Measurements from ENCODE around the gene KRTAP10-5.
"Not testable (repeated sequence)": the region's sequence is repeated elsewhere in the genome, so short reads cannot be mapped to it uniquely, and the experiment has no call there.

DNA sequence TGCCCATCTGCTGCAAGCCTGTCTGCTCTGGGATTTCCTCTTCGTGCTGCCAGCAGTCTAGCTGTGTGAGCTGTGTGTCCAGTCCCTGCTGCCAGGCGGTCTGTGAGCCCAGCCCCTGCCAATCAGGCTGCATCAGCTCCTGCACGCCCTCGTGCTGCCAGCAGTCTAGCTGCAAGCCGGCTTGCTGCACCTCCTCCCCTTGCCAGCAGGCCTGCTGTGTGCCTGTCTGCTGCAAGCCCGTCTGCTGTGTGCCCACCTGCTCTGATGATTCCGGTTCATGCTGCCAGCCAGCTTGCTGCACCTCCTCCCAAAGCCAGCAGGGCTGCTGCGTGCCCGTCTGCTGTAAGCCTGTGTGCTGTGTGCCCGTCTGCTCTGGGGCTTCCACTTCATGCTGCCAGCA is 20.7 kb upstream of the KRTAP10-5 start:
- TF ChIP-seq, protein P1, sequence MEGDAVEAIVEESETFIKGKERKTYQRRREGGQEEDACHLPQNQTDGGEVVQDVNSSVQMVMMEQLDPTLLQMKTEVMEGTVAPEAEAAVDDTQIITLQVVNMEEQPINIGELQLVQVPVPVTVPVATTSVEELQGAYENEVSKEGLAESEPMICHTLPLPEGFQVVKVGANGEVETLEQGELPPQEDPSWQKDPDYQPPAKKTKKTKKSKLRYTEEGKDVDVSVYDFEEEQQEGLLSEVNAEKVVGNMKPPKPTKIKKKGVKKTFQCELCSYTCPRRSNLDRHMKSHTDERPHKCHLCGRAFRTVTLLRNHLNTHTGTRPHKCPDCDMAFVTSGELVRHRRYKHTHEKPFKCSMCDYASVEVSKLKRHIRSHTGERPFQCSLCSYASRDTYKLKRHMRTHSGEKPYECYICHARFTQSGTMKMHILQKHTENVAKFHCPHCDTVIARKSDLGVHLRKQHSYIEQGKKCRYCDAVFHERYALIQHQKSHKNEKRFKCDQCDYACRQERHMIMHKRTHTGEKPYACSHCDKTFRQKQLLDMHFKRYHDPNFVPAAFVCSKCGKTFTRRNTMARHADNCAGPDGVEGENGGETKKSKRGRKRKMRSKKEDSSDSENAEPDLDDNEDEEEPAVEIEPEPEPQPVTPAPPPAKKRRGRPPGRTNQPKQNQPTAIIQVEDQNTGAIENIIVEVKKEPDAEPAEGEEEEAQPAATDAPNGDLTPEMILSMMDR (IDR thresholded peaks at IDR 0.05), result not testable (repeated sequence)
- TF ChIP-seq POLR2A, EP300 (IDR thresholded peaks at IDR 0.05): not testable (repeated sequence)

All from tibial nerve (tissue), 4 donors.